ENCODE measurements around the gene SPAG9. TPM values are rescaled to one million over a fixed set of nuclear protein-coding genes. Genes with fewer than 3 reads are reported as not detected.
A peak's percentile ranks its signal among the peaks of the same experiment; 100 is the strongest.

The SPAG9 gene
- total and polyA plus RNA-seq, 2 of the 8 experiments (the other 6 are each of a cell fraction or from before 2014, with no cell fraction given): 9.8 to 63.8 TPM

GRCh38 chr17:51155416-51155815, 34.7 kb upstream of the SPAG9 start:
- H2BK5ac ChIP-seq (ENCODE audit: low read depth, low read length): no peak overlapping the region
- H2AFZ ChIP-seq (ENCODE audit: low read length): no peak overlapping the region
- H3K79me1 ChIP-seq (ENCODE audit: low read depth, low read length): peaks cover 14% of the 10 kb centered on the region
- no peak overlapping the region for H3K23ac ChIP-seq (ENCODE audit: insufficient read length)
- no peak overlapping the region for H2BK120ac ChIP-seq (replicated peaks; ENCODE audit: low read depth, low read length)
- no peak overlapping the region; a peak in 1 of 7 replicates for H3K9ac ChIP-seq (replicated peaks in 1 of 4; ENCODE audit: extremely low read depth in 1 of 4, low read depth in 3 of 4, low read length in 3 of 4)
- ChIA-PET CTCF (ENCODE audit: partially characterized antibody) (interaction anchor here (1.2 to 1.3 kb wide), 3 partner anchors 10 to 155 kb away, joined by 3 to 8 read pairs (median 4); no protein-coding TSS in a partner anchor), POLR2A (ENCODE audit: partially characterized antibody) (interaction anchor here (1.0 to 6.1 kb wide), 8 partner anchors 9 to 155 kb away, joined by 3 to 82 read pairs (median 5); partner anchors contain the start of genes NME2 and SPAG9)
- peaks cover 0 to 6% of the 10 kb centered on the region in 2 experiments for H4K20me1 ChIP-seq (replicated peaks in 1 of 2; ENCODE audit: control insufficient read depth in 1 of 2, insufficient read depth in 2 of 2, low read length in 2 of 2)
- no peaks in the 10 kb centered on the region for H3K9me3 ChIP-seq (ENCODE audit: insufficient read depth in 2 of 2, low read depth in 1 of 2, low read length in 1 of 2)
- H4K91ac ChIP-seq (replicated peaks; ENCODE audit: insufficient read length, low read length): no peak overlapping the region
- no peak overlapping the region for H3K27ac ChIP-seq (ENCODE audit: low read depth, low read length)
- no peak for DNase-seq (ENCODE audit: low read depth in 1 of 2, low spot score in 2 of 2)
- WGBS, 2 experiments (ENCODE audit: extremely low coverage in 1 of 2, insufficient coverage in 1 of 2, insufficient read length in 1 of 2, insufficient replicate concordance in 2 of 2, low coverage in 1 of 2, low lambda C conversion rate in 2 of 2, missing lambda C conversion rate in 1 of 2): 97% methylated on average over 8 of the region's 8 CpGs; no CpG with 5 or more reads in 1 of the 2 experiments
- no peak overlapping the region for H3K18ac ChIP-seq (ENCODE audit: extremely low read depth, low read length)
- H3K4me1 ChIP-seq (replicated peaks in 1 of 4; ENCODE audit: control insufficient read depth in 3 of 4, insufficient read depth in 4 of 4, low read length in 3 of 4): peaks cover 0 to 2% (median 0%) of the 10 kb centered on the region in 4 experiments; a peak in 3 of 7 replicates
- H3K23me2 ChIP-seq (ENCODE audit: low read depth, low read length): peaks cover 5% of the 10 kb centered on the region
- no peak overlapping the region for H4K8ac ChIP-seq (ENCODE audit: extremely low read depth, insufficient read depth, low read length)
- no peak overlapping the region for H2BK12ac ChIP-seq (ENCODE audit: low read depth, low read length)
- H3K4ac ChIP-seq (replicated peaks; ENCODE audit: insufficient read length, low read depth, low read length): no peak overlapping the region
- H3K14ac ChIP-seq (ENCODE audit: insufficient read length): no peak overlapping the region
- H4K5ac ChIP-seq (ENCODE audit: insufficient read length, low read depth, low read length): no peak overlapping the region
- TF ChIP-seq RBBP5 (IDR thresholded peaks at IDR 0.05; ENCODE audit: borderline replicate concordance, low read depth, low read length) (no peak), CEBPB (IDR thresholded peaks at IDR 0.05; ENCODE audit: low read depth, low read length) (no peak), SRF (IDR thresholded peaks at IDR 0.05; ENCODE audit: low read depth, low read length) (no peak)
- no peaks in the 10 kb centered on the region for H3K27me3 ChIP-seq (replicated peaks in 1 of 4; ENCODE audit: control insufficient read depth in 3 of 4, extremely low read depth in 1 of 4, insufficient read depth in 3 of 4, low read length in 3 of 4)
- no peak for FAIRE-seq
- H3K79me2 ChIP-seq (ENCODE audit: control insufficient read depth in 1 of 2, insufficient read depth in 2 of 2, low read length in 2 of 2): peaks cover 10 to 52% of the 10 kb centered on the region in 2 experiments
- no peak overlapping the region for H2BK20ac ChIP-seq (ENCODE audit: low read length)
- no peak overlapping the region for H2AK5ac ChIP-seq (ENCODE audit: low read depth, low read length)
- no peak overlapping the region; a peak in 1 of 4 replicates for H3K4me2 ChIP-seq (ENCODE audit: insufficient read depth in 1 of 2, low read depth in 2 of 2, low read length in 2 of 2)
- no peak overlapping the region for H2BK15ac ChIP-seq (ENCODE audit: low read length)
- peaks cover 18 to 34% (median 24%) of the 10 kb centered on the region in 4 experiments for H3K36me3 ChIP-seq (ENCODE audit: control insufficient read depth in 2 of 4, insufficient read depth in 4 of 4, low read length in 3 of 4)
- no peak overlapping the region for H3K56ac ChIP-seq (replicated peaks; ENCODE audit: insufficient read length, low read depth, low read length)
- H3K4me3 ChIP-seq (ENCODE audit: extremely low read depth in 1 of 4, insufficient read depth in 2 of 4, low read depth in 3 of 4, low read length in 4 of 4): peak overlapping the region in 1 of 4 experiments; percentile 14; a peak in 1 of 8 replicates

Data from H1 (cell line).